Tibial artery (tissue), 4 donors: Measurements from ENCODE around the gene CREB3L2.
A peak's percentile ranks its signal among the peaks of the same experiment; 100 is the strongest.
"Not testable (repeated sequence)": the region's sequence is repeated elsewhere in the genome, so short reads cannot be mapped to it uniquely, and the experiment has no call there.

ENCODE experiments used
- DNase-seq, 2 donors: peaks; one replicate each; pipeline ENCODE4 v3.0.0-alpha.2; 2019
- H3K27ac ChIP-seq, 2 donors: fragments of 200-600 bp; sonication (generic) in 1 of 2; 1 replicate in 1 of 2; 2 replicates in 1 of 2; pipeline ENCODE4 v1.5.1; 2018 to 2019; ENCODE audit warnings: mild to moderate bottlenecking in 1 of 2
- H3K27me3 ChIP-seq, 2 donors: fragments of 200-600 bp; sonication (generic) in 1 of 2; one replicate each; pipeline versions ENCODE4 v1.5.1 to v1.6.0; 2016 to 2019
- H3K36me3 ChIP-seq, 3 donors: fragments of 200-600 bp; sonication (generic) in 2 of 3; one replicate each; pipeline ENCODE4 v1.5.1; 2016 to 2019; ENCODE audit warnings: mild to moderate bottlenecking in 2 of 3
- H3K4me1 ChIP-seq, 4 donors: fragments of 200-600 bp; sonication (generic) in 2 of 4; 1 replicate in 3 of 4; 2 replicates in 1 of 4; pipeline ENCODE4 v1.5.1; 2016 to 2019
- H3K4me3 ChIP-seq, 2 donors: fragments of 200-600 bp; sonication (generic) in 1 of 2; 1 replicate in 1 of 2; 2 replicates in 1 of 2; pipeline ENCODE4 v1.5.1; 2018 to 2019; ENCODE audit warnings: mild to moderate bottlenecking in 2 of 2
- H3K9me3 ChIP-seq, 3 donors: fragments of 200-600 bp; sonication (generic) in 1 of 3; one replicate each; pipeline ENCODE4 v1.5.1; 2016 to 2019
- CTCF ChIP-seq, 2 experiments: fragments of 200-600 bp in 1 of 2; fragments of 450-650 bp in 1 of 2; IDR thresholded peaks; one replicate each; pipeline ENCODE4 v1.5.1; 2017 to 2019; ENCODE audit warnings: antibody characterized with exemption in 2 of 2, mild to moderate bottlenecking in 1 of 2, moderate library complexity in 1 of 2
- intact Hi-C: fragments of 100-400 bp; cut with DNase I; formaldehyde crosslinking; loops from one replicate; pipeline ENCODE4 v1.15.0; 2023; ENCODE audit warnings: low total_unique reads

Gene CREB3L2

DNA sequence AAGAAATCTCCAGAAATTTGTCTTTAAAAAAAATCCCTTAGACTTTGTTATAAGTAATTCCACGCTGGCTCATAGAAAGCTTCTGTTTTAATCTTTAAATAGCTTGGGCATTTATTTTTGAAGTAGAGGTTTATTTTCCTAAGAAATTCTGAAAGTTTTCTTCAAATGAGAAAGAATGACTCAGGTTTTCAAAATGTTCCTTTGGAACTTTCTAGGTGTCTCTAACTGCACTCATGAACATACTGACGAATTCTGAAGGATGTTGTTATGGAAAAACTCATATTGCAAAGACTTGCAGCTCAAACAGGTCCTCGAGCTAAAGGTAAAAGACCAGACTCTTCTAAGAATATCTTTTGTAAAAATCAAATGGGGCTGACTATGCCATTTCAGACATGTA is 165.8 kb downstream of the CREB3L2 start:
- Histone ChIP-seq H3K27ac (peak overlapping the region; percentile 55 to 64), H3K36me3 (no peaks in the 10 kb centered on the region), H3K9me3 (peaks cover 0 to 6% (median 0%) of the 10 kb centered on the region in 3 donors), H3K27me3 (no peaks in the 10 kb centered on the region), H3K4me3 (no peak overlapping the region), H3K4me1 (peaks cover 0 to 35% (median 8%) of the 10 kb centered on the region in 4 donors)
- no peak for TF ChIP-seq CTCF (IDR thresholded peaks at IDR 0.05)
- intact Hi-C loops: no loop called here
- DNase-seq: no peak

- DNase-seq: no peak
- peaks cover 0 to 36% (median 8%) of the 10 kb centered on the region in 4 donors for H3K4me1 ChIP-seq
- no peaks in the 10 kb centered on the region for H3K27me3 ChIP-seq
- H3K4me3 ChIP-seq: no peak overlapping the region
- H3K36me3 ChIP-seq: no peaks in the 10 kb centered on the region
- H3K27ac ChIP-seq: peak overlapping the region; percentile 55 to 64
- intact Hi-C loops: no loop called here
- no peak for TF ChIP-seq CTCF (IDR thresholded peaks at IDR 0.05)
- peaks cover 0 to 6% (median 0%) of the 10 kb centered on the region in 3 donors for H3K9me3 ChIP-seq
Measured at GRCh38 chr7:137835486-137836112, 166.3 kb downstream of the CREB3L2 start.

DNA sequence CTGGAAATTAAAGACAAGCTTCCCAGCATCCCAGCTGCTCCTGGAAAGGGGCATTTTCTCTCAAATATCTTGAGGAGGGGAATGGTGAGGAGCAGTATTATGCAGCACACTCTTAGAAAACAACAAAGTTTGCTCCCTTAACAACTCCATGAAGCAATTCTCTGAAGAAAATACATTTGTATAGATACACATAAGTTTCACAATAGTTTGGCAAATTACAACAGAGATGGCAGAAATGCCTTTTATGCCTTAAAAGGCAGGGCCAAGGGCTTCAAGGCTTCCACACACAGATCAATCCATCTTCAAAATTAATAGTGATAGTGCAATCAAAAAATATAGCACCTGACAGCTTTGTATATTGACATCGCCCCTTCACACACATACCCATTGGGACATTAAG is 167.3 kb downstream of the CREB3L2 start:
- Histone ChIP-seq H3K27ac (peak overlapping the region in 1 of 2 donors; percentile 64), H3K27me3 (no peaks in the 10 kb centered on the region), H3K36me3 (no peaks in the 10 kb centered on the region), H3K4me1 (peaks cover 0 to 46% (median 12%) of the 10 kb centered on the region in 4 donors), H3K9me3 (peaks cover 0 to 6% (median 0%) of the 10 kb centered on the region in 3 donors), H3K4me3 (no peak overlapping the region)
- intact Hi-C loops: no loop called here
- TF ChIP-seq CTCF (IDR thresholded peaks at IDR 0.05): no peak
- no peak for DNase-seq

DNA sequence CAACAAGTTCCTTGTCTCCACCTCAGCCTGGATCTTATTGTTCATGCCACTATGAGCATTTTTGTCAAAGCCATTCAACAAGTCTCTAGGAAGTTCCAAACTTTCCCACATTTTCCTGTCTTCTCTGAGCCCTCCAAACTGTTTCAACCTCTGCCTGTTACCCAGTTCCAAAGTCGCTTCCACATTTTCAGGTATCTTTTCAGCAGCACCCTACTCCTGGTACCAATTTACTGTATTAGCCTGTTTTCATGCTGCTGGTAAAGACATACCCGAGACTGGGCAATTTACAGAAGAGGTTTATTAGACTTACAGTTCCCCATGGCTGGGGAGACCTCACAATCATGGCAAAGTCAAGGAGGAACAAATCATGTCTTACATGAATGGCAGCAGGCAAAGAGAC is 168.9 kb downstream of the CREB3L2 start:
- H3K4me1 ChIP-seq: peaks cover 0 to 56% (median 12%) of the 10 kb centered on the region in 4 donors
- H3K27ac ChIP-seq, intact Hi-C loops, H3K9me3 ChIP-seq, H3K36me3 ChIP-seq, H3K27me3 ChIP-seq, H3K4me3 ChIP-seq, DNase-seq: not testable (repeated sequence)

DNA sequence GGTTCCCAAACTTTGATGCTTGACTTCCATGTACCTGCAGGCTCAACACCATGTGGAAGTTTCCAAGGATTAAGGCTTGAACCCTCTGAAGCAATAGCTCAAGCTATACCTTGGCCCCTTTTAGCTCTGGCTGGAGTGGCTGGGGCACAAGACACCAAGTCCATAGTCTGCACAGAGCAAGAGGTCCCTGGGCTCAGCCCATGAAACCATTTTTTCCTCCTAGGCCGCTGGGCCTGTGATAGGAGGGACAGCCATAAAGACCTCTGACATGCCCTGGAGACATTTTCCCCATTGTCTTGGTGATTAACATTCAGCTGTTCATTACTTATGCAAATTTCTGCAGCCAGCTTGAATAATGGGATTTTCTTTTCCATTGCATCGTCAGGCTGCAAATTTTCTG is 169.5 kb downstream of the CREB3L2 start:
- intact Hi-C loops: no loop called here
- Histone ChIP-seq H3K9me3 (peaks cover 0 to 6% (median 0%) of the 10 kb centered on the region in 3 donors), H3K36me3 (no peaks in the 10 kb centered on the region), H3K4me1 (peaks cover 0 to 55% (median 12%) of the 10 kb centered on the region in 4 donors), H3K27ac (no peak overlapping the region), H3K27me3 (no peaks in the 10 kb centered on the region), H3K4me3 (no peak overlapping the region)
- no peak for DNase-seq
- TF ChIP-seq CTCF (IDR thresholded peaks at IDR 0.05): no peak

- H3K9me3 ChIP-seq, DNase-seq, intact Hi-C loops, H3K27me3 ChIP-seq, H3K4me3 ChIP-seq, H3K27ac ChIP-seq, H3K36me3 ChIP-seq: not testable (repeated sequence)
- peaks cover 0 to 47% (median 11%) of the 10 kb centered on the region in 4 donors for H3K4me1 ChIP-seq
Measured at GRCh38 chr7:137831555-137831954, 170.3 kb downstream of the CREB3L2 start.
